Head of caudate nucleus (tissue), 42 donors: ENCODE measurements around the gene SHROOM3.

Experiments used
- DNase-seq, 42 donors: peaks; one replicate each; pipeline versions ENCODE4 v3.0.0 to v3.0.0-alpha.2; 2020 to 2021; ENCODE audit warnings: mixed read lengths in 7 of 42
- intact Hi-C: fragments of 100-400 bp; cut with DNase I; formaldehyde crosslinking; loops from one replicate; pipeline ENCODE4 v1.15.0; 2022

SHROOM3 gene

GRCh38 chr4:76801621-76802235, 366.7 kb downstream of the SHROOM3 start:
- intact Hi-C loops = no loop called here
- peak in 2 of 42 donors; percentile 12 to 13 for DNase-seq

GRCh38 chr4:76802236-76803021, 367.4 kb downstream of the SHROOM3 start:
- peak in 1 of 42 donors; percentile 9 for DNase-seq
- intact Hi-C loops = no loop called here

- no peak for DNase-seq
- intact Hi-C loops = no loop called here
These were observed 368.5 kb downstream of the SHROOM3 start for GRCh38 chr4:76803522-76803921.

- intact Hi-C loops = no loop called here
These were observed 369.1 kb downstream of the SHROOM3 start for GRCh38 chr4:76804096-76804495.

GRCh38 chr4:76806346-76806745, 371.3 kb downstream of the SHROOM3 start:
- intact Hi-C loops = no loop called here
- DNase-seq = no peak

More at GRCh38 chr4:76804096-76804495, 369.1 kb downstream of the SHROOM3 start:
- DNase-seq = no peak

- DNase-seq = no peak
- intact Hi-C loops = no loop called here
These were observed 371.7 kb downstream of the SHROOM3 start for GRCh38 chr4:76806757-76807156.

GRCh38 chr4:76809594-76810305, 374.7 kb downstream of the SHROOM3 start:
- intact Hi-C loops = no loop called here
- no peak for DNase-seq

GRCh38 chr4:76811604-76812412, 376.8 kb downstream of the SHROOM3 start:
- intact Hi-C loops = no loop called here
- no peak for DNase-seq

- intact Hi-C loops = no loop called here
These were observed 378.0 kb downstream of the SHROOM3 start for GRCh38 chr4:76813070-76813469.

GRCh38 chr4:76821641-76822040, 386.6 kb downstream of the SHROOM3 start:
- DNase-seq = no peak
- intact Hi-C loops = no loop called here

More at GRCh38 chr4:76813070-76813469, 378.0 kb downstream of the SHROOM3 start:
- no peak for DNase-seq

GRCh38 chr4:76822303-76822702, 387.3 kb downstream of the SHROOM3 start:
- intact Hi-C loops = no loop called here
- DNase-seq = no peak

- intact Hi-C loops = no loop called here
These were observed 388.5 kb downstream of the SHROOM3 start for GRCh38 chr4:76823495-76823894.

GRCh38 chr4:76830612-76830963, 395.6 kb downstream of the SHROOM3 start:
- no peak for DNase-seq
- intact Hi-C loops = no loop called here

More at GRCh38 chr4:76823495-76823894, 388.5 kb downstream of the SHROOM3 start:
- DNase-seq = no peak

GRCh38 chr4:76830964-76831703, 396.1 kb downstream of the SHROOM3 start:
- intact Hi-C loops = no loop called here
- no peak for DNase-seq

GRCh38 chr4:76831711-76832373, 396.8 kb downstream of the SHROOM3 start:
- intact Hi-C loops = no loop called here
- DNase-seq = no peak
